Fibroblast of lung (primary cell): ENCODE results near the gene PPP6R3.

ENCODE experiments used
- CTCF ChIP-seq, 2 donors: IDR thresholded peaks in 1 of 2; conservative IDR thresholded peaks in 1 of 2; 1 replicate in 1 of 2; 2 replicates in 1 of 2; pipeline ENCODE4 v1.5.1; 2011 to 2012; ENCODE audit warnings: low read length in 2 of 2, control low read depth in 1 of 2, inconsistent platforms in 1 of 2, low read depth in 1 of 2, mild to moderate bottlenecking in 1 of 2
- EZH2 ChIP-seq: IDR thresholded peaks from 2 replicates; pipeline ENCODE4 v1.5.1; 2012; ENCODE audit warnings: low read length, control low read depth, mild to moderate bottlenecking; ENCODE audit errors: missing control alignments

DNA sequence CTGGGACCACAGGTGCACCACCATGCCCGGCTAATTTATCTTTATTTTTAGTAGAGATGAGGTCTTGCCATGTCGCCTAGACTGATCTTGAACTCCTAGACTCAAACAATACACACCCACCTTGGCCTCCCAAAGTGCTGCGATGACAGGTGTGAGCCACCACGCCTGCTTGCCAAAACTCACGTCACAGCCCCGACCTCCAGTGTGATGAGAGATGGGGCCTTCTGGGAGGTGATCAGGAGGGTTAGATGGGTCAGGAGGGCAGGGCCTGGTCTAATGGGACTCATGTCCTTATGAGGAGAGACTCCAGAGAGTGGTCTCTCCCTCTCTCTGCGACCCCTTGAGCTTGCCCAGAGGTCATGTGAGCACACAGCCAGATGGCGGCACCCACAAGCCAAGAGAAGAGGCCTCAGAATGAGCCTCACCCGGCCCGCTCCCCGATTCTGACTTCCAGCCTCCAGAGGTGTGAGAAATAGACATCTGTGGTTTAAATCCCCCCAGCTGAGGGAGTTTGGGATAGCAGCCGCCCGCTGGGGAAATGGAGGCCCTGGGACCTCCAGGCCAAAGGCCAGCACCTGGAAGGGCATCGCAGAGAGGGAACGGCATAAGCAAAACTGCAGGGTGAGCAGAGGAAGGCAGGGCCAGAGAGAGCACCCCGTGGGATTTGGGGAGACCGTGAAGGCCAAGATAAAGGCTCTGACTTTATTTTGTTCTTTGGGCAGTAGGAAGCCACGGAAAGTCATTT, 199.7 kb downstream of the PPP6R3 start:
- TF ChIP-seq CTCF (conservative IDR thresholded peaks at IDR 0.05 in 1 of 2, IDR thresholded peaks at IDR 0.05 in 1 of 2; ENCODE audit: low read depth in 1 of 2, low read length in 2 of 2) (no peak), EZH2 (no peak)
